ENCODE measurements around the gene LRRC17.

The LRRC17 gene

GRCh38 chr7:102988631-102989560 is 76.1 kb downstream of the LRRC17 start:
- no peak for DNase-seq (ENCODE audit: low read depth in 3 of 3)

- DNase-seq (ENCODE audit: low read depth in 3 of 3): no peak
Measured at GRCh38 chr7:102990642-102991041, 77.8 kb downstream of the LRRC17 start.

GRCh38 chr7:102991077-102991539 is 78.3 kb downstream of the LRRC17 start:
- DNase-seq (ENCODE audit: low read depth in 3 of 3): no peak

GRCh38 chr7:102991540-102992214 is 78.9 kb downstream of the LRRC17 start:
- no peak for DNase-seq (ENCODE audit: low read depth in 3 of 3)

GRCh38 chr7:102992509-102992937 is 79.7 kb downstream of the LRRC17 start:
- no peak for DNase-seq (ENCODE audit: low read depth in 3 of 3)

DNA sequence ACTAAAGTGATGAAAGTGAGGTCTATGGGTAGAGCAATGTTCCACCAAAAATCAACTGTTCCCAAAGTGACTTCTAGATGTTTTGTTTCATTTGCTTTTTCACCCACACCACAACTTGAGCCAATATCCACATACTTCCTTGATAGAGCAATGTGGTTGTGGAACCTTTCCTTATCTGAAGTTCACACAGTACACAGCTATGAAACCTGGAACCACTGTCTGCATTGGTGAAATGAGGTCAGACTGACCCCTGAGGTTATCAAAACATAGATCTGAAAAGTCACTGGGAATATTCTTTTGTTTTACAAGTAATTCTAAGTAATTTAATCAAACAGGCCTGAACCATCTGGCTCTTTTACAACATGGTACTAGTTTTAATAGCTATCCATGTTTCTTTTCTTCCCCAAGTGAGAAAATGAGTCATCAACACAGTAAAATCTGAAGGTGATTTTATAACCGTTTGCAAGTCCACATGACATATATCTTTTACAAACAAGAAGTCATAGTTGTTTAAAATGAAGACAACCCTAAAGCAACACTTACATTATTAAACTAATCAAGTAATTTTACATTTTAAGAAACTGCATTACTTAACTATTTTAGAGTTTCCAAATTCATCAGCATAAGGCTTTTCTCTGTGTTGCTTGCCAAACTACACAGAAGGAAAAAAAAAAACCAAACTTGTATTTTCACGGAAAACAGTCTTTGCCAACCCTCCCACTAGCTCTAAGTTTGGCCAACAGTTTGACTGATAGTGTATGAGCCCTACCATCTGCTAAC is 80.3 kb downstream of the LRRC17 start:
- no peak for DNase-seq (ENCODE audit: low read depth in 3 of 3)

DNA sequence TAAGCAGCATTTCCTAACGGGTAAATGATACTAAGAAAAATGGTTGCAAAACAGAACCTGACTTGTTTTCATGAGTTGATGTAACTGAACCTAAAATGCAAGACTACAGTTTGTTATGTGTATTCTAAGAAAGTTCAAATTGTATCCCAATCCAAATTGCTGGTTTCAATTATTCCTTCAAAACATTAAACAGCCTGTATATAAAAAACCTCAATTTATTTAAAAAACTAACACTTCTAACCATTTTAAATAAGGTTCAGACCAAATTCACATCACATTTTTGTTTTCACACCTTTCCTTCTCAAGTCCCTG is 80.9 kb downstream of the LRRC17 start:
- no peak for DNase-seq (ENCODE audit: low read depth in 3 of 3)

DNA sequence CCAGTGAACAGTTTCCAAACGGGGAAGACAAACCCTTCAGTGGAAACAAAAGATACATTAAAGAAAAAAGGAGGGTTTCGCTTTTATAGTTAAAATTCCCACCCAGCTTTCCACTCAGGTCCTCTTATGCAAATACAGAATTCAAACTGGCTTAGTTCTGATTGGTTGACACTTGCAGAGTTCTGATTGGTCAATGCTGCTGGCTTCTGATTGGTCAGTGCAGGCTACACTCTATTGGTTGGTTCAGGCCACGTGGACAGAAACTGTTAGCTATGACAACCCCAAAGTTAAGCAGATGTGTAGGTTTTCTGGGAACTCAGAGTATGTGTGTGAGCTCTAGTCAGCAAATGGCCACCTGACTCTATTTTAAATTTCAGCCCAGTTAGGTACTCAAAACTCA is 81.8 kb downstream of the LRRC17 start:
- DNase-seq (ENCODE audit: low read depth in 3 of 3): no peak

Measured in stimulated activated CD4-positive, alpha-beta T cell treated with anti-CD3 and anti-CD28 coated beads, TNF-alpha, amount 100 ng/mL, for 24 hours (primary cell).